HG02642 (cell line): ENCODE measurements around the gene LCN6.

Experiments
- ATAC-seq: cut with Tn5 transposase; IDR thresholded peaks from one replicate; pipeline ENCODE4 v1.9.1; 2021; ENCODE audit warnings: mild to moderate bottlenecking; ENCODE audit not compliant: unreplicated experiment, poor library complexity

LCN6 gene

GRCh38 chr9:136728080-136728547, 20.2 kb downstream of the LCN6 start:
- ATAC-seq = peak; percentile 70

DNA sequence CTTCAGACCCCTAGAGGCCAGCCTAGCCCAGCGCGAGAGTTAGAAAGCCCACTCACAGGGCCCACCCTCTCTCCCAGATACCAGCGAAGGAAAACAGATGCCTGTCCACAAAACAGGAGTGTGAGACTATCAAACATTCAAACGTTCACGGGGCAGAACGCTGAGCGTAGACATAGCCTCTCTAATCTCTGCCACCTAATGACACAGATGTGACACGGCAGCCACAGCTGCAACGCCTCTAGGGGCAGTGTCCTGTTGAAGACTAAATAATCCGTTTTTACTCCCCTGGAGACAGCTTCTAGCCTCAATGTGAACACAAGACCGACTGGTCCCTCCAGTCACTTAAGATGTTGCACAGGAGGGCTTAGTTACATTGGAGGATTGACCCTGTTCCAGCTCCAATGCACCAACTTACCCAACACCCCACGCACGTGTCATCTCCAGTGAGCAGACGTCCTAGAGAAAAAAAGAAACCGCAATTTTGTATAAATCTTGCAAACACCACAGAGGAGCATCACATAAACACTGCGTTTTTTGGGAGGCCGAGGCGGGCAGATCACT, 21.6 kb downstream of the LCN6 start:
- no peak for ATAC-seq

DNA sequence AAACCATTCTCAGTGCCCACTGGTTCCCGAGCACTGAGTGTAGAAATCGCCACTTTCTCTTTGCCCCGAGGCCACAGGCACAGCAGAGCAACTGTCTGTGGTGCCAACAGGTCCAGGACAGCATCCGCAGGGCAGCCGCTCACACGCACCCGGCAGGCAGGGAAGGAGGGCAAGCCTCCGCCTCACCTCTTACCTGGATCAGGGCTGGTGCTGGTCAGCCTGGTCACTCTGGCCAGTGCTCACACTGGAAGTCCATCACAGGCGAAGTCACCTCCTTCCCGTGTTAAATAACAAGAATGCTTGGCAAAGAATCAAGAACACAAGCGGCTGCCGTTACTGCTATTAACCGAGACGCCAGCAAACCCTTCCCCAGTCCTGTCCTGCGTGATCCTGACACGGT, 22.2 kb downstream of the LCN6 start:
- no peak for ATAC-seq

GRCh38 chr9:136725612-136726011, 22.7 kb downstream of the LCN6 start:
- ATAC-seq = no peak

- ATAC-seq = no peak
Measured at GRCh38 chr9:136724772-136725171, 23.6 kb downstream of the LCN6 start.

DNA sequence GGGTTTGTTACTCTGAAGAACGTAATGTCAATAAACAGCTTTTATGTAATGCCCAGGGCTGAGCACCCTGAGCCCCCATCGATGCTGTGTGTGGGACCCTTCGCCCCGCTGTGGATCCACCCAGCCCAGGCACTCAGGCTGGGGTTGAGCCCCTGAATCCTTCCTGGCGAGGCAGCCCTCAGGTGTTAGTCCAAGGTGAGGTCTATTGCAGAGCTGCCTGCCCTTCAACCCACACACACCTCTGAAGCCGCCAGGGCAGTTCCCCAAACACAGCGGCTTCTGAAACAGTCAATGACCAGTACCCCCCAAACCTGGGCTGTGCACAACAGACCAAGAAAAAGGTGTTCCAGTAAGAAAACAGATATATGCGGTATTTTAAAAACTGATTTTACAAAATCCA, 24.3 kb downstream of the LCN6 start:
- no peak for ATAC-seq

GRCh38 chr9:136723362-136723976, 24.9 kb downstream of the LCN6 start:
- no peak for ATAC-seq

GRCh38 chr9:136722969-136723356, 25.4 kb downstream of the LCN6 start:
- ATAC-seq = no peak

DNA sequence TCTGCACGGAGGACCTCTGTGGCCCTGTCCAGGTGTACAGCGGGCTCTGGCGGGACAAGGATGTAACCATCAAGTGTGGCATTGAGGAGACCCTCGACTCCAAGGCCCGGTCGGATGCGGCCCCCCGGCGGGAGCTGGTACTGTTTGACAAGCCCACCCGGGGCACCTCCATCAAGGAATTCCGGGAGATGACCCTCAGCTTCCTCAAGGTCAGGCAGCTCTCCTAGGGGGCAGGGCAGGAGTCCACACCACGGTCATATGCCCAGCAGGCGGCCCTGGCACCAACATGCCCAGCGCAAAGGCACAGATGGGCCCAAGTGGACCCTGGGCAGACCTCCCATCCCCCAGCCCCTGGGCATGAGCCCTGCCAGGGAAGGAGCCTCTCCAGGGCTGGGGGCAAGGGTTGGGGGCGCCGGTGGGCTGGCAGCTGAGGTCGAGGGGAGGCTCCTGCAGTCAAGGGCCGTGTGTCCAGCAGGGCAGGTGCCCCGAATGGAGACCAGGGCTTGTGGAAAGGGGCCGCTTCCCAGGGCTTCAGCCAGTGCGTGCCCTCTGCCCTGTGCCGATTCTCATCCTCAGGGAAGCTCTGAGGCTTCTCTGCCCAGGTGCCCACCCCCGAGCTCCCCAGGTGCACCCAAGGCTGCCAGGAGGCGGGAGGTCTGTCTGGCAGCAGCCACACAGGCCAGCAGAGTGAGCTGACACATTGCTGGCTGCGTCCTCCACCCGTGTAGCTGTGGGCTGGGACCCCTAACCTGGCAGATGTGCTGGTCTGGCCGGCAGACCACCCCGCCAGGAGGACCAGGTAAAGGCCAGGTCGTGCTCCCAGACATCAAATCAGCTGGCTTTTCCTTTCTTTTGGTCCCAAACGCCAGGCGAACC, 26.0 kb downstream of the LCN6 start:
- no peak for ATAC-seq

DNA sequence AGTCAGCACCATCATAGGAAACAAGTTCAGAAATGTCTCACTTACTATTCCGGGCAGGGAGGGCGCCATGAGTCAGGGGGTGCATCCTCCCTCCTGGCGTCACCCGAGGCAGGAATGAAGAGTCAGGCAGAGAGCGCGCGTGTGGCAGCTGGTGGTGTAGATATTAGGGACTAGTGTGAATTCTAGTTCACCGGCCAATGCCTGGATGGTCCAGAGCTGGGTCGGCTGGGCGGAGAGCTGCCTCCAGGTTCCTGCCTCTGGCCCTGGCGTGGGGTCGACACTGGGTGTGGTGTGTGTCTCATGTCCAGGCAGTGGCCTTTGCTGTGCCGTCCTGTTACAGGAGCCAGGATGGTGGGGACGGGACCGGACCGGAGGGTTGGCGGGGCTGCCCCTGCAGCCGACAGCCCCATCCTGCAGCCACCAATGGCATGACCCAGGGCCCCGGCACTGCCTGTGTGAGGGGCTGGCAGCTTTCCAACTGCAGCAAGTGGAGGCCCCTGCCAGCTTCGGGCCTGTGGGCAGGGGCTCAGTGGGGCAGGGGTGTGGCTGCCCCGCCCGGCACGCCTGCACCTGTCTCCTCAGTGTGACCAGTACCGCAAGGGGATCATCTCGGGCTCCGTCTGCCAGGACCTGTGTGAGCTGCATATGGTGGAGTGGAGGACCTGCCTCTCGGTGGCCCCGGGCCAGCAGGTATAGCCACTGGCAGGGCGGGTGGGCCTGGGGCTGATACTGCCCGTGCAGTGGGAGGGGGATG, 26.8 kb downstream of the LCN6 start:
- ATAC-seq = no peak

DNA sequence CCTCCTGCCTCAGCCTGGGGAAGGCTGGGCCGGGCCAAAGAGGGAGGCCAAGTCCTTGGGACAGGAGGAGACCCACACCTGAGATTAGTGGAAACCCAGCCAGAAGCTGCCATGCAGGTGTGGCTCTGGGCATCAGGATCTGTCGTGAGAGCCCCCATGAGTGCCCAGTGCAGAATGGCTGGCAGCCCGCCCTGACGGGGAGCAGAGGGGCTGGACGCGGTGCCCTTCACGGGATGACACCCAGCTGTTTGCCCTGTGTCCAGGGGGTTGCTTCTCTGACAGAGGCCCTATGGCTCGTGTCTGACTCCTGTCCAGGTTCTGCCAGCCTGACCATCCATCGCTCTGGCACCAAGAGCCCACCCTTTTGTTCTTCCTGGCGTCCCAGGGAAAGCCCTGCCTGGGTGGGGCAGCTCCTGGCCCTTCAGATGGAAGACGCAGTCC, 27.4 kb downstream of the LCN6 start:
- no peak for ATAC-seq

GRCh38 chr9:136720251-136720897, 28.0 kb downstream of the LCN6 start:
- ATAC-seq = no peak

- ATAC-seq = no peak
Measured at GRCh38 chr9:136719195-136719880, 29.0 kb downstream of the LCN6 start.

GRCh38 chr9:136718345-136719194, 29.8 kb downstream of the LCN6 start:
- ATAC-seq = no peak

DNA sequence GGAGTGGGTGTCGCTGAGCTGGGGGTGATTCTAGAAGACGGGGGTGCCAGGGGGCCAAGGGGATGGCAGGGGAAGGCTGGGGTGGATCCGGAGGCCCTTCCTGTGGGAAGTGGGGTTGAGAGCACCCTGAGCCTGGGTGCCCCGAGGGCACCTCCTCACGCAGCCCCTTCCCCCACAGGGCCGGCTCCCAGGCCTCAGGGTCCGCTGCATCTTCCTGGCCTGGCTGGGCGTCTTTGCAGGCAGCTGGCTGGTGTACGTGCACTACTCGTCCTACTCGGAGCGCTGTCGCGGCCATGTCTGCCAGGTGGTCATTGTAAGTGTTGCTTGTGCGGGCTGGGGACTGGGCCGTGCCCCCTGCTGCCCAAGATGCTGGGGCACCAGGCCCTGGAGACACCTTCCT, 30.9 kb downstream of the LCN6 start:
- no peak for ATAC-seq

- no peak for ATAC-seq
Measured at GRCh38 chr9:136714893-136715274, 33.4 kb downstream of the LCN6 start.

DNA sequence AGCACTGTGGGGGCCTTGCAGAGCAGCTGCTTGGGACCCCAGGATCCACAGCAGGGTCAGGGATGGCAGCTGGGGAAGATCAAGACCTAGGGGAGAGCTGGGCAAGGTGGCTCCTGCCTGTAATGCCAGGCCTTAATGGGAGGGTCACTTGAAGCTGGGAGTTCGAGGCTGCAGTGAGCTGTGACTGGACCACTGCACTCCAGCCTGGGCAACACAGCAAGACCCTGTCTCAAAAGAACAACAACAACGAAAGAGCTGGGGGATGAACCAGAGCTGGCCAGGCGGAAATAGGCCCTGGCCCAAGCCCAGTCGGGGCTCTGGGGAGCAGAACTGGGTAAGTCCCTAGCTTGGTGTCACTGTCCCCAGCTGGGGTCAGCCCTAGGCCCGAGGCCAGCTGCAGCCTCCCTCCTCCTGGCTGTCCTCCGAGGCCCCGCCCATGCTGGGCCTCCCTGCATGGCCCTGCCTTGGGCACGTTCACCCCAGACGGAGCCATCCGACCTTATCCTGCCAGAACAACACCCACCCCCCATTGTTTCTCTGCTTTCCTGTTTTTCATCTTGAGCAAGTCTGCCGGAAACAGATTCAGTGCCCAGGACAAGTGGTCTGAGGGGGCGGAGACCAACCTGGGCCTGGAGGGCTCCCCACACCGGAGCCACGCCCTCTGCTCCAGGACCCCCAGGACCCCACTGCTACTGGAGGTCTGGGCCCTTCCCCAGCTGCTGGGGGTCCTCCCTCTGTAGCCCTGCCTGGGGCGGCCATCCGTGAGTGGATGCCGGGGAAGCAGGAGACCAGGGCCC, 34.0 kb downstream of the LCN6 start:
- no peak for ATAC-seq

GRCh38 chr9:136713550-136713949, 34.8 kb downstream of the LCN6 start:
- ATAC-seq = no peak
